GM21529 (cell line): ENCODE results near the gene PRPF38B.
"Not testable (repeated sequence)": the region's sequence is repeated elsewhere in the genome, so short reads cannot be mapped to it uniquely, and the experiment has no call there.

ENCODE experiments used
- ATAC-seq: cut with Tn5 transposase; IDR thresholded peaks from one replicate; pipeline ENCODE4 v1.9.1; 2021; ENCODE audit not compliant: unreplicated experiment

The PRPF38B gene

GRCh38 chr1:108691942-108692723 is at the start of gene PRPF38B:
TSS of gene PRPF38B (plus strand) at chr1:108692310. CDS start at chr1:108692592, 282 bp downstream.
- ATAC-seq: peak; percentile 90

GRCh38 chr1:108643492-108644335 is 48.4 kb upstream of the PRPF38B start:
- peak; percentile 63 for ATAC-seq

- ATAC-seq: no peak
Observed at GRCh38 chr1:108644984-108645383, 47.1 kb upstream of the PRPF38B start.

GRCh38 chr1:108645564-108646184 is 46.4 kb upstream of the PRPF38B start:
- no peak for ATAC-seq

GRCh38 chr1:108646265-108646647 is 45.9 kb upstream of the PRPF38B start:
- ATAC-seq: no peak

GRCh38 chr1:108646648-108647269 is 45.4 kb upstream of the PRPF38B start:
- no peak for ATAC-seq

GRCh38 chr1:108653431-108654105 is 38.5 kb upstream of the PRPF38B start:
- no peak for ATAC-seq

GRCh38 chr1:108657356-108658080 is 34.6 kb upstream of the PRPF38B start:
- no peak for ATAC-seq

GRCh38 chr1:108661030-108661609 is 31.0 kb upstream of the PRPF38B start, which contains the start of gene HENMT1:
TSS of gene HENMT1 (minus strand) at chr1:108661093. CDS start at chr1:108659884, 1,209 bp downstream.
- ATAC-seq: peak; percentile 89

- no peak for ATAC-seq
Observed at GRCh38 chr1:108663074-108663473, 29.0 kb upstream of the PRPF38B start.

GRCh38 chr1:108664481-108664880 is 27.6 kb upstream of the PRPF38B start:
- ATAC-seq: no peak

GRCh38 chr1:108665067-108665466 is 27.0 kb upstream of the PRPF38B start:
- no peak for ATAC-seq

- ATAC-seq: no peak
Observed at GRCh38 chr1:108665771-108666170, 26.3 kb upstream of the PRPF38B start.

GRCh38 chr1:108667422-108667821 is 24.7 kb upstream of the PRPF38B start:
- not testable (repeated sequence) for ATAC-seq

- ATAC-seq: no peak
Observed at GRCh38 chr1:108668777-108669176, 23.3 kb upstream of the PRPF38B start.

GRCh38 chr1:108669679-108670078 is 22.4 kb upstream of the PRPF38B start:
- ATAC-seq: no peak

- no peak for ATAC-seq
Observed at GRCh38 chr1:108670131-108670773, 21.9 kb upstream of the PRPF38B start.

- ATAC-seq: no peak
Observed at GRCh38 chr1:108671143-108671542, 21.0 kb upstream of the PRPF38B start.

- ATAC-seq: no peak
Observed at GRCh38 chr1:108678706-108679105, 13.4 kb upstream of the PRPF38B start.
